Kidney (tissue), 14 donors: ENCODE measurements around the gene STK25. TPM values are rescaled to one million over a fixed set of nuclear protein-coding genes. Genes with fewer than 3 reads are reported as not detected.
A peak's percentile ranks its signal among the peaks of the same experiment; 100 is the strongest.

Experiments used
- DNase-seq, 5 donors: peaks; one replicate each; pipeline ENCODE4 v3.0.0-alpha.2; 2013 to 2020
- FAIRE-seq: peaks from 2 replicates; lab custom pipeline; 2012; peaks lifted over from hg19 to GRCh38; lab: Jason Lieb, UNC
- H3K27ac ChIP-seq, 2 donors: one replicate each; pipeline ENCODE4 v1.7.0; 2013; ENCODE audit warnings: low read depth in 2 of 2, low read length in 2 of 2, inconsistent platforms in 1 of 2
- H3K27me3 ChIP-seq: one replicate; pipeline ENCODE4 v1.7.1; 2013; ENCODE audit warnings: low read length, inconsistent platforms; ENCODE audit not compliant: control insufficient read depth, insufficient read depth
- H3K36me3 ChIP-seq, 3 donors: one replicate each; pipeline versions ENCODE4 v1.7.0 to v1.7.1; 2013; ENCODE audit warnings: low read length in 3 of 3, control low read depth in 1 of 3, inconsistent platforms in 1 of 3; ENCODE audit not compliant: insufficient read depth in 3 of 3, control insufficient read depth in 2 of 3
- H3K4me1 ChIP-seq, 3 donors: one replicate each; pipeline versions ENCODE4 v1.7.0 to v1.7.1; 2013; ENCODE audit warnings: low read length in 3 of 3, inconsistent platforms in 1 of 3, low read depth in 1 of 3; ENCODE audit not compliant: control insufficient read depth in 2 of 3, insufficient read depth in 2 of 3
- H3K4me3 ChIP-seq, 3 donors: one replicate each; pipeline versions ENCODE4 v1.7.0 to v1.8.1; 2013; ENCODE audit warnings: low read length in 3 of 3, control low read depth in 1 of 3, inconsistent platforms in 1 of 3
- H3K9ac ChIP-seq, 3 donors: one replicate each; pipeline versions ENCODE4 v1.7.0 to v1.7.1; 2013; ENCODE audit warnings: low read length in 3 of 3, control low read depth in 1 of 3, inconsistent platforms in 1 of 3
- H3K9me3 ChIP-seq, 3 donors: one replicate each; pipeline versions ENCODE4 v1.7.0 to v1.7.1; 2013; ENCODE audit warnings: low read length in 3 of 3, control low read depth in 1 of 3, inconsistent platforms in 1 of 3; ENCODE audit not compliant: control insufficient read depth in 2 of 3, insufficient read depth in 1 of 3
- CTCF ChIP-seq: IDR thresholded peaks from 3 replicates; pipeline ENCODE4 v1.5.1; 2012; ENCODE audit warnings: mild to moderate bottlenecking, moderate library complexity, borderline replicate concordance; ENCODE audit not compliant: insufficient read depth; ENCODE audit errors: extremely low read depth
- intact Hi-C: fragments of 100-400 bp; cut with DNase I; formaldehyde crosslinking; loops from one replicate; pipeline ENCODE4 v1.11.1; 2022
- polyA plus RNA-seq: library from polyadenylated mRNA; stranded (reverse); fragments of 350-450 nt; fragmentation: Illumina TruSeq; extraction: RNeasy Lipid Tissue Mini Kit (QIAGEN cat#74804); gene quantifications from one replicate; pipeline ENCODE4 v1.2.3, GENCODE V29; 2014; ENCODE audit warnings: low read depth, low replicate concordance; ENCODE audit not compliant: insufficient read depth
- total RNA-seq: library from RNA; stranded (reverse); fragmentation: NEBNext Ultra II Directional; extraction: Animal tissue kit (Norgen Biotek cat#: 25700); gene quantifications from one replicate; pipeline ENCODE4 v1.2.1, GENCODE V29; 2021
- donor health status: control.
- donor health status: control.
- donor health status: control.
- donor health status: control.
- donor health status: control.
- donor health status: DM: yes; HTN: yes; CAD: no.
- donor health status: Normal renal cell carcinoma (clear cell type).

The STK25 gene
- total and polyA plus RNA-seq, 2 donors from 2014 or later: 119 to 151 TPM

DNA sequence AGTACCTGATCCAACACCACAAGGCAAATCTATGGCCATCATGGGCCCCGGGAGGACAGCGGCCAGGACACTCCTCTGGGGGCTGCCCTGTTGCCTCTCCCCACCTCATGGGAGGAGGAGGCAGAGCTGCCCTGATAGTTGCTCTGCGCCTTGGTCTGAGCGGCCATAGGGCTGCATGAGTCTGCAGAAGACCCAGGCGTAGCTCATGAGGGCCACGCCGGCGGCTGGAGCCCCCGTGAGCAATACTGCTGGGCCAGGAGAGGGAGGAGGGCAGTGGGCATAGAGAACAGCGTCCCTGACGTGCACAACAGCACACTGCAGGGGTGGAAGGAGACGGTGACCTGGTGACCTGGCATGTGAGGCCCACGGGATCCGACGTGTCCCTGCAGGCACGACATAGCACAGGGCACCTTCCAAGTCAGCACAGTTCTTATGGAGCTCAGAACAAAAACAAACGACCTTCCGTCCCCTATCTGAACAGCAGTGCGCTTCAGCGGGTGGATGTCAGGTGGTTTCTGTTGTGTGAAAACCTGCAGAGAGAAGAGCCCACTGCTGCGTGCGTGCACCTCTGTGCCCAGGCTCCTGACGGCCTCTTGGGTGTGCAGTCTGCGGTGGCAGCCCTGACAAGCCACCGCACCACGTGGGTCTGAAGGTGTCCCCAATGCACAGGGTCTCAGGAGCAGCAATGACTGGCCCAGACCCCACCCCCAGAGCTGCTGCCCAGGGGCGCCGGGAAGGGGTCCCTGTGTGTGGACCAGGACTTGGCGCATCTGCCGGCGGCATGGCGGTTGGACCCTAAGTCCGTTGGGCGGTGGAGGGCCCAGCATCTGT lies 13.0 kb downstream of the STK25 start:
- H3K4me3 ChIP-seq: no peak overlapping the region
- no peak overlapping the region for H3K27ac ChIP-seq
- H3K4me1 ChIP-seq: no peaks in the 10 kb centered on the region
- H3K9ac ChIP-seq: no peak overlapping the region
- DNase-seq: no peak
- intact Hi-C loops: no loop called here
- FAIRE-seq: no peak
- H3K36me3 ChIP-seq: peaks cover 2 to 28% (median 4%) of the 10 kb centered on the region in 3 donors
- no peaks in the 10 kb centered on the region for H3K27me3 ChIP-seq
- TF ChIP-seq CTCF: no peak
- no peaks in the 10 kb centered on the region for H3K9me3 ChIP-seq

GRCh38 chr2:241494311-241494908 lies 14.0 kb downstream of the STK25 start:
- no peak for TF ChIP-seq CTCF
- H3K9me3 ChIP-seq: no peaks in the 10 kb centered on the region
- no peaks in the 10 kb centered on the region for H3K4me1 ChIP-seq
- H3K36me3 ChIP-seq: peaks cover 2 to 28% (median 6%) of the 10 kb centered on the region in 3 donors
- H3K27ac ChIP-seq: no peak overlapping the region
- intact Hi-C loops: no loop called here
- no peak overlapping the region for H3K9ac ChIP-seq
- H3K27me3 ChIP-seq: no peaks in the 10 kb centered on the region
- no peak for FAIRE-seq
- no peak overlapping the region for H3K4me3 ChIP-seq
- DNase-seq: peak in 1 of 5 donors; percentile 45

- FAIRE-seq (no peak), DNase-seq (no peak)
- intact Hi-C loops: no loop called here
- Histone ChIP-seq H3K36me3 (peaks cover 2 to 25% (median 10%) of the 10 kb centered on the region in 3 donors), H3K9ac (no peak overlapping the region), H3K4me3 (no peak overlapping the region), H3K27ac (no peak overlapping the region), H3K4me1 (no peaks in the 10 kb centered on the region), H3K27me3 (no peaks in the 10 kb centered on the region), H3K9me3 (no peaks in the 10 kb centered on the region)
- no peak for TF ChIP-seq CTCF
Observed at GRCh38 chr2:241493092-241493491, 15.3 kb downstream of the STK25 start.
